Right forelimb (tissue), 1 donor: ENCODE measurements around the gene NARF.
"Not testable (repeated sequence)": the region's sequence is repeated elsewhere in the genome, so short reads cannot be mapped to it uniquely, and the experiment has no call there.

Experiments
- DNase-seq: peaks from one replicate; pipeline ENCODE4 v3.0.0-alpha.2; 2018

Gene NARF

DNA sequence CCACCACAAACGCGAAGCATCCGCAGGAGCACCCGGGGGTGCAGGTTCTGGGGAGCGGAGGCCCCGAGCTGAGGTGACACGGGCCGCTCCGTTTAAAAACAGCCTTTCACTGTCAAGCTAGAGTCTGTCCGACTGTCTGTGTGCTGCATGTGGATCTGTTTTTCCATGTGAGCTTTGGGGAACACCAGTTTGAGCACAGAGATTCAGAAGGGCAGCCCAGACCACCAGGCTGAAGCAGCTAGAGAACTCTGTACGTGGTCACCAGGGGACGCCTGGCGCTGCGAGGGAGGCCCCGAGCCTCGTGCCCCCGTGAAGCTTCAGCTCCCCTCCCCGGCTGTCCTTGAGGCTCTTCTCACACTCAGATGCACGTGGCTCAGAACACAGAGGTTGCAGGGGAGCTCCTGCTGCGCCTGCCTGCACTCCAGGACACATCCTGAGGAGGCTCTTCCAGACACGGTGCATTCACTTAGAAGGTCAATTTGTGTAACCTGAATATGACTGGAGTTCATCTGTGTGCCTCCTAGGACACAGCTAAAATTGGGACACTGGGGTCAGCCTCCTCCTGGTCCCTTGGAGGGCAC lies 45.3 kb downstream of the NARF start:
- DNase-seq, result no peak

- DNase-seq, result no peak
These were observed 46.8 kb downstream of the NARF start for GRCh38 chr17:82505296-82505695.

DNA sequence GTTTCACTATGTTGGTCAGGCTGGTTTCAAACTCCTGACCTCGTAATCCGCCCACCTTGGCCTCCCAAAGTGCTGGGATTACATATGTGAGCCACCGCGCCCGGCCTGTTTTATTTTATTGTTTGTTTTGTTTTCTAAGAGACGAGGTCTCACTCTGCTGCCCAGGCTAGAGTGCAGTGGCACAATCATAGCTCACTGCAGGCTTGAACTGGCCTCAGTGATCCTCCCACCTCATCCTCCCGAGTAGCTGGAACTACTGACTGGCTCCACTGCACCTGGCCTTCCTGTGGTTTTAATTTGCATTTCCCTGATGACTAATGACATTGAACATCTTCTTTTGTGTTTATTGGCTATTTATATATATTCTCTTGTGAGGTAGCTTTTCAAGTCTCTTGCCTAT lies 47.9 kb downstream of the NARF start:
- not testable (repeated sequence) for DNase-seq

GRCh38 chr17:82507631-82508175 lies 49.2 kb downstream of the NARF start:
- no peak for DNase-seq

DNA sequence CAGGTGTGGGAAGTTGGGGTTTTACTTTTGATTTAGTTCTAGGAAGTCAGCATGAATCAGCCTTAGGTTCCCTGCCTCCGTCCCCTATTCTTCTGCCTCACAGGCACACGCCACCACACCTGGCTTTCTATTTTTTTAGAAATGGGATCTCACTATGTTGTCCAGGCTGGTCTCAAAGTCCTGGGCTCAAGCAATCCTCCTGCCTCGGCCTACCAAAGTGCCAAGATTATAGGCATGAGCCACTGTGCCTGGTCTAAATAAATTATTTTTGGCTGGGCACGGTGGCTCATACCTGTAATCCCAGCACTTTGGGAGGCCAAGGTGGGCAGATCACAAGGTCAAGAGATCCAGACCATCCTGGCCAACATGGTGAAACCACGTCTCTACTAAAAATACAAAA lies 53.1 kb downstream of the NARF start:
- not testable (repeated sequence) for DNase-seq

GRCh38 chr17:82513864-82514263 lies 55.3 kb downstream of the NARF start:
- DNase-seq, result not testable (repeated sequence)

DNA sequence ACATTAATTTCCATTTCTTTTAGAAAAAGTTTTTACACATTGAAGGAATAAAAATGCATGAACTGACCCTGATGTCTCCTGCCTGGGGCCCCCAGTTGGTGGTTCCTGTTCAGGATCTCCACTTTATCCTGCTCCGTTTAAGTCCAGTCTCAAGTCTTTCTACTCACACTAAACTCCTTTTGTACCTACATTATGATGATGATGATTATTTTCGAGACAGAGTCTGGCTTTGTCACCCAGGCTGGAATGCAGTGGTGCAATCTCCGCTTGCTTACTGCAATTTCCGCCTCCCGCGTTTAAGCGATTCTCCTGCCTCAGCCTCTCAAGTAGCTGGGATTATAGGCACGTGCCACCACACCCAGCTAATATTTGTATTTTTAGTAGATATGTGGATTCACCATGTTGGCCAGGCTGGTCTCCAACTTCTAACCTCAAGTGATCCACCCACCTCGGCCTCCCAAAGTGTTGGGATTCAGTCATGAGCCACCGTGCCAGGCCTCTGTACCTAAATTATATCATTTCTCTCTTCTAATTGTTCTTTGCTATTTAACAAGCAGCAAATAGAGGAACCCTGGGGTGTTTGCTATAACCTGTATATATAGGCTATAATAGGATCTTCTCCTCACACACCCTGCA lies 58.8 kb downstream of the NARF start:
- DNase-seq, result no peak

- peak; percentile 94 for DNase-seq
These were observed 60.6 kb downstream of the NARF start, which contains the start of gene FOXK2 for GRCh38 chr17:82518826-82519810. Gene FOXK2, plus strand, starts transcription at chr17:82519732. Its CDS starts 157 bp downstream, at chr17:82519889.

DNA sequence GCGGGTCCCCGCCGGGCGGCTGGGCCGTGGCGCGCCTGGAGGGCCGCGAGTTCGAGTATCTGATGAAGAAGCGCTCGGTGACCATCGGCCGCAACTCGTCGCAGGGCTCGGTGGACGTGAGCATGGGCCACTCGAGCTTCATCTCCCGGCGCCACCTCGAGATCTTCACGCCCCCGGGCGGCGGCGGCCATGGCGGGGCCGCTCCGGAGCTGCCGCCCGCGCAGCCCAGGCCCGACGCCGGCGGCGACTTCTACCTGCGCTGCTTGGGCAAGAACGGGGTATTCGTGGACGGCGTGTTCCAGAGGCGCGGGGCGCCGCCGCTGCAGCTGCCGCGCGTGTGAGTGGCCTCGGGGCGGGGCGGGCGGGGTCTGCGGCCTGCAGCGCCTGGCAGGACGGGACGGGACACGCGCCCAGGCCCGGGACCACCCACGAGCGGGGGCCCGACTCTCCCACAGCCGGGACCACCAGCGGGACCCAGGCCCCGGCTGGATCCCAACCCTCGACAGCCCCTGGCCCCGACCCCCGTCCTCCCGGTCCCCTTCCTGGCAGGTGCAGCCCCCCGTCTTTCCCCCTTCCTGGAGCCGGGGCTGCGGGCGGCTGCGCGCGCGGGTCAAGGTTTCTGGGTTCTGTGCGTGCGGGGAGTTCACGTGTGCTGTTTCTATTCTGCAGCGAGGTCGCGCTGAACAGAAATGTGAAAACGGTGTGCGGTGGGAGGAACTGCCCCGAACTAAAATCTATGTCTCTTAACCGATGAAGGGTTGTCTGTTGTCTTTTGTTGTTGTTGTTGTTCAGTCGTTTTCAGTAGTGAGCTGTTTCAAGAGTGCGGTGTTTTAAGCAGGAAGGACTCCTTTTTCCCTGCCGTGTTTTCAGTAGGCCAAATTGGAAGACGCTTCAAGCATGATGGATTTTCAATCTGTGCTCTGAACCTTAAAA lies 61.7 kb downstream of the NARF start:
- DNase-seq, result peak; percentile 57

- DNase-seq, result no peak
These were observed 66.0 kb downstream of the NARF start for GRCh38 chr17:82524540-82524939.

DNA sequence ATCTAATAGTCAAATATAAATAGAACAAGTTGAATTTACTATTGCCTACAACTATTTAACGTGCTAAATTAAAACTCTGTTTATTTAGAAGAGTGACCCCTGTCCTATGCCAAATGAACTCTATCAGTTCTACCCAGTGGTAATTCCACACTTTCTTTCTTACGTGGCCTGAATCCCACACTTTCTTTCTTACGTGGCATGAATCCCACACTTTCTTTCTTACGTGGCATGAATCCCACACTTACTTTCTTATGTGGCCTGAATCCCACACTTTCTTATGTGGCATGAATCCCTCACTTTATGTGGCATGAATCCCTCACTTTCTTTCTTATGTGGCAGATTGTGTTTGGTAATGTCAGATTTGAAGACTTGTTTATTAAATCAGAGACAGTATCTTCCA lies 67.2 kb downstream of the NARF start:
- DNase-seq, result no peak

DNA sequence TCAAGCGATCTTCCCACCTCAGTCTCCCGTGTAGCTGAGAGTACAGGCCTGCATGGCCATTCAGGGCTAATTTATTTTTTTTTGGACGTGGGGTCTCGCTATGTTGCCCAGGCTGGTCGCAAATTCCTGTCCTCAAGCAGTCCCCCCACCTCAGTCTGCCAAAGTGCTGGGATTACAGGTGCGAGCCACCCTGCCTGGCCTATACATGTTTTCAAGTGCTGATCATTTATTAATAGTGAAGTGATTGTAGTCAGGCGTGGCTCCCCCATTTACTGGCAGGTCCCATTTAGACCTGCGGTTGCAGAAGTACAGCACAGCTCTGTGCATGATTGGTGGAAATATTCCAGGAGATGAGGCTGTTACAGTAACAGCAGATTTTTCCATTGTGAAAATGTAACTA lies 69.4 kb downstream of the NARF start:
- DNase-seq, result no peak

DNA sequence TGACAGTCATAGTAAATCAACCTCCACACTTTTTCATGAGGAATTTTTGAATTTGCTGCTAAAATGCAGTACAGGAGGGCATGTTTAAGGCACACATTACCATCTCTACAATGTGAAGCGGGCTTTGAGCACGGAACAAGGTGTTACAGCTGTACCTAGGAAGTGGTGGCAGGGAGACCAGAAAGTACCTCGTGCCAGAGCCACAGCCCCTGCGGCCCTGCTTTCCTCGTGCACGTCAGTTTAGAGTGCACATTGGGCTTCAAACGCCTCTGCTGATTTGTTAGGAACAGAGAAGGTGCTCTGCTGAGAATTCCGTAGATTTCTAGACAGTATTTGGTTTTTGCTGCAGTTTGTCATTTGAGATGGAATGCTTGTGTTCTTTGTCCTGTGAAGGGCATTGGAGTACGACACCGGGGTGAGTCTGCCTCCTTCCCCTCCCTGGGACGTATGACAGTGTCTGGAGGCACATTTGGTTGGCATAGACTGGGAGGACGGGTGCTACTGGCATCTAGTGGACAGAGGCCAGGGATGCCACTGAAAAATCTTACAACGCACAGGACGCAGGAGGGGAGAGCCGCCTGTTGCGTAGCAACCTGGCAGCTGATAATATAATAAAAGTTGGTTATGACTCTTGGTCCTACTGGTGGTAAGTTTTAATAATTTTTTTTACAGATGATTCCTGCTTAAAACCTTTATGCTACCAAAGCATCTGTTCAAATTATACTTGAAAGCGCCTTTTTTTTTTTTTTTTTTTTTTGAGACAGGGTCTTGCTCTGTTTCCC lies 70.1 kb downstream of the NARF start:
- DNase-seq, result no peak

DNA sequence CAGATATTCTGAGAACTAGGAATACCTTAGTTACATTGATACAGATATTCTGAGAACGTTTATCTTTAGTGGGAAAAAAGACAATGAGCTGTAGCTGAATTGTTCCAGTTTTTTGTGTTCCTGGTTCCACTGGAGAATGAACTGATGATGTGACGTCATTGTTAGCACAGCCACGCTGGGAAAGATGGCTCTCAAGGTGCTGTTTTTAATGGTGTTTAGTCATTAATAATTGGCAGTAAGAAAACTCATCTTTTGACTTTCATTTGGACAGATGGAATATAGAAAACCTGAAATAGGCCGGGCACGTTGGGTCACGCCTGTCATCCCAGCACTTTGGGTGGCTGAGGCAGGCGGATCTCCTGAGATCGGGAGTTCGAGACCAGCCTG lies 71.4 kb downstream of the NARF start:
- DNase-seq, result no peak

DNA sequence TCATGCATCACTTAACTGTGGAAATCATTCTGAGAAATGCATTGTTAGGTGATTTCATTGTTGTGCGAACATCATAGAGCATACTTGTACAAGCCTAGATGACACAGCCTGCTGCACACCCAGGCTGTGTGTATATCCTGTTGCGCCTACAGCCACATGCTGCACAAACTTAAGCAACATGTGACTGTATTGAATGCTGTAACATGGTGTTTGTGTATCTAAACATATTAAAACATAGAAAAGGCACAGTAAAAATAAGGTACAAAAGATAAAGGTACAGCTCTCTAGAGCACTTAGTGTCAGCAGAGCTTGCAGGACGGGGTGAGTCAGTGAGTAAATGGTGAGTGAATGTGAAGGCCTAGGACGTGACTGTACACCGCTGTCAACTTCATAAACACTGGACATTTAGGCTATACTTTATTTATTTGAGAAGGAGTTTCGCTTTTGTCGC lies 72.9 kb downstream of the NARF start:
- DNase-seq, result no peak

DNA sequence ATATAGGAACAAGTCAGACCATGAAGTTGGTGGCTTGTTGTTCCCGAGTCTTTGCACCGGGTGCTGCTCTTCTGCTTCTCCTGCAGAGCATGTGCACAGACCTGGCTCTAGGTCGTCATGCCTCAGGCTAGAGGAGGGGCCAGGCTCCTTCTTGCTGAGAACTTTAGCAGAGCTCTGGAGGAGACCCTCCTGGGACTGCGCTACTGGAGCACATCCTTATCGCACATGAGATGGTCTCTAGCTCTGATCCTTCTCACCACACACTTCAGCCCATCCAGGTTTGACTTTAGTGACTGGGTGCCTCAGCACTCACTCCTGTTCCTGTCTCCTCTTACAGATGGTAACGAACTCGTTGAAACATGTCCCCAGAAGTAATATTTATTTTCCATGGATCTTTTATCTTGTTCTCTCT lies 75.9 kb downstream of the NARF start:
- DNase-seq, result no peak

GRCh38 chr17:82536512-82537201 lies 78.1 kb downstream of the NARF start:
- no peak for DNase-seq

DNA sequence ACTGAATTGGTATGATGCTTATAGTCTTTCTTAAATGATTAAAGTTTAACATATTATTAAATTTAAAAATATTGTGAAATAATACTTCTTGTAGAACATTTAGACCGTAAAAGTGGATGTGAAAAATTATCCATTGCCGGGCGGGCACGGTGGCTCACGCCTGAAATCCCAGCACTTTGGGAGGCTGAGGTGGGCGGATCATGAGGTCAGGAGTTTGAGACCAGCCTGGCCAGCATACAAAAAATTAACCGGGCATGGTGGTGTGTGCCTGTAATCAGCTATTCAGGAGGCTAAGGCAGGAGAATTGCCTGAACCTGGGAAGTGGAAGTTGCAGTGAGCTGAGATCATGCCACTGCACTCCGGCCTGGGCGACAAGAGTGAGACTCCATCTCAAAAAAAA lies 78.7 kb downstream of the NARF start:
- DNase-seq, result not testable (repeated sequence)

DNA sequence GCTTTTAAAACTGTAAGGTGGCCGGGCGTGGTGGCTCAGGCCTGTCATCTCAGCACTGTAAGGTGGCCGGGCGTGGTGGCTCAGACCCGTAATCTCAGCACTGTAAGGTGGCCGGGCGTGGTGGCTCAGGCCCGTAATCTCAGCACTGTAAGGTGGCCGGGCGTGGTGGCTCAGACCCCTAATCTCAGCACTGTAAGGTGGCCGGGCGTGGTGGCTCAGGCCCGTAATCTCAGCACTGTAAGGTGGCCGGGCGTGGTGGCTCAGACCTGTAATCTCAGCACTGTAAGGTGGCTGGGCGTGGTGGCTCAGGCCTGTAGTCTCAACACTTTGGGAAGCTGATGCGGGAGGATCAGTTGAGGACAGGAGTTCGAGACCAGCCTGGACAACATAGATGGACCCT lies 80.5 kb downstream of the NARF start:
- not testable (repeated sequence) for DNase-seq
